NB4 (cell line): ENCODE measurements around the gene B4GALT2.

Experiments used
- DNase-seq: peaks from one replicate; pipeline ENCODE4 v3.0.0; 2010; ENCODE audit warnings: low read depth
- H3K4me3 ChIP-seq: one replicate; pipeline ENCODE4 v1.5.1; 2011; ENCODE audit warnings: mild to moderate bottlenecking, low read depth, low read length, moderate library complexity
- MAX ChIP-seq: IDR thresholded peaks from 2 replicates; pipeline ENCODE4 v1.6.1; 2011; ENCODE audit warnings: low read depth, low read length
- MYC ChIP-seq: IDR thresholded peaks from 2 replicates; pipeline ENCODE4 v1.6.1; 2011; ENCODE audit warnings: low read depth, low read length
- POLR2A ChIP-seq: IDR thresholded peaks from 2 replicates; pipeline ENCODE4 v1.6.1; 2011; ENCODE audit warnings: mild to moderate bottlenecking; ENCODE audit not compliant: insufficient read length; ENCODE audit errors: extremely low read depth
- TF ChIP-seq, protein P1 (sequence below): IDR thresholded peaks from one replicate; pipeline ENCODE4 v1.5.1; 2012; ENCODE audit warnings: low read depth, low read length

B4GALT2 gene

GRCh38 chr1:43963006-43963405, 16.0 kb upstream of the B4GALT2 start:
- no peak overlapping the region for H3K4me3 ChIP-seq
- TF ChIP-seq MYC (no peak), POLR2A (no peak), MAX (no peak)
- TF ChIP-seq, protein P1, sequence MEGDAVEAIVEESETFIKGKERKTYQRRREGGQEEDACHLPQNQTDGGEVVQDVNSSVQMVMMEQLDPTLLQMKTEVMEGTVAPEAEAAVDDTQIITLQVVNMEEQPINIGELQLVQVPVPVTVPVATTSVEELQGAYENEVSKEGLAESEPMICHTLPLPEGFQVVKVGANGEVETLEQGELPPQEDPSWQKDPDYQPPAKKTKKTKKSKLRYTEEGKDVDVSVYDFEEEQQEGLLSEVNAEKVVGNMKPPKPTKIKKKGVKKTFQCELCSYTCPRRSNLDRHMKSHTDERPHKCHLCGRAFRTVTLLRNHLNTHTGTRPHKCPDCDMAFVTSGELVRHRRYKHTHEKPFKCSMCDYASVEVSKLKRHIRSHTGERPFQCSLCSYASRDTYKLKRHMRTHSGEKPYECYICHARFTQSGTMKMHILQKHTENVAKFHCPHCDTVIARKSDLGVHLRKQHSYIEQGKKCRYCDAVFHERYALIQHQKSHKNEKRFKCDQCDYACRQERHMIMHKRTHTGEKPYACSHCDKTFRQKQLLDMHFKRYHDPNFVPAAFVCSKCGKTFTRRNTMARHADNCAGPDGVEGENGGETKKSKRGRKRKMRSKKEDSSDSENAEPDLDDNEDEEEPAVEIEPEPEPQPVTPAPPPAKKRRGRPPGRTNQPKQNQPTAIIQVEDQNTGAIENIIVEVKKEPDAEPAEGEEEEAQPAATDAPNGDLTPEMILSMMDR, result no peak
- peak; percentile 64 for DNase-seq

DNA sequence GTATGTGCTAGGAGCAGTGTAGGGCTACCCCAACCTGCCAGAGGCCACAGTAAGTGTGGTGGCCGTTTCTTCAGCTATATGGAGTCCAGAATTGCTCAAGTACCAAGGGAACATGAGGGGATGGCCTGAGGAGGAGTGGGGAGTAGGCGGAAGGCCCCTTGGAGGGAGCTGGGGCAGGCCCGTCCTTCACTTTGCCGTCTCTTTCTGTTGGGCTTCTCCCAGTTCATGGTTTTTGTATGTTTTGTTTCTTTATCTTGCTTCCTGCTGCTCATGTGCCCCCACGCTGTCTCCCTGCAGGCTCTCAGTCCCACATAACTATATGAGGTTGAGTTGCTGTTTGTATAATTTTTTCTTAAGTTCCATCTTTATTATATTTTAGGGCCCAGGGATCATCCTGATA, 15.1 kb upstream of the B4GALT2 start:
- peak; percentile 52 for DNase-seq
- TF ChIP-seq MAX (no peak), POLR2A (no peak), MYC (no peak)
- TF ChIP-seq, protein P1, result no peak
- H3K4me3 ChIP-seq, result no peak overlapping the region

GRCh38 chr1:43965316-43965715, 13.7 kb upstream of the B4GALT2 start:
- TF ChIP-seq POLR2A, result no peak
- TF ChIP-seq, protein P1, result no peak
- no peak for TF ChIP-seq MAX
- TF ChIP-seq MYC, result no peak
- DNase-seq, result no peak

GRCh38 chr1:43968348-43968948, 10.6 kb upstream of the B4GALT2 start:
- DNase-seq, result peak; percentile 60
- no peak overlapping the region for H3K4me3 ChIP-seq
- TF ChIP-seq, protein P1, result no peak
- no peak for TF ChIP-seq MYC
- no peak for TF ChIP-seq MAX
- no peak for TF ChIP-seq POLR2A

More at GRCh38 chr1:43965316-43965715, 13.7 kb upstream of the B4GALT2 start:
- no peak overlapping the region for H3K4me3 ChIP-seq

DNA sequence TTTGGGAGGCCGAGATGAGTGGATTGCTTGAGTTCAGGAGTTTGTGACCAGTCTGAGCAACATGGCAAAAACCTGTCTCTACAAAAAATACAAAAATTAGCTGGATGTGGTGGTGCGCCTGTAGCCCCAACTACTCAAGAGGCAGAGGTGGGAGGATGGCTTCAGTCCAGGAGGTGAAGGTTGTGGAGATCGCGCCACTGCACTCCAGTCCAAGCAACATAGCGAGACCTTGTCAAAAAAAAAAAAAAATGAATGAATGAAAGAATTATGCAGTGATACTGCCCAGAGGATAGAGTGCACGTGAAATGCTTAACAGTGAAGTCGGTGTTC, 9.6 kb upstream of the B4GALT2 start:
- no peak overlapping the region for H3K4me3 ChIP-seq

More for the DNA sequence above, 9.6 kb upstream of the B4GALT2 start:
- no peak for TF ChIP-seq POLR2A
- no peak for TF ChIP-seq MYC
- TF ChIP-seq MAX, result no peak
- TF ChIP-seq, protein P1, result no peak
- DNase-seq, result no peak
